T-helper 2 cell (primary cell): ENCODE data around the gene CLEC2D.
A peak's percentile ranks its signal among the peaks of the same experiment; 100 is the strongest.
"Not testable (repeated sequence)": the region's sequence is repeated elsewhere in the genome, so short reads cannot be mapped to it uniquely, and the experiment has no call there.

Source experiments
- DNase-seq, 5 experiments: peaks; one replicate each; pipeline versions ENCODE4 v3.0.0 to v3.0.0-alpha.2; 2012 to 2022

CLEC2D gene

GRCh38 chr12:9660046-9660445, 9.5 kb upstream of the CLEC2D start:
- no peak for DNase-seq

GRCh38 chr12:9661720-9662119, 7.8 kb upstream of the CLEC2D start:
- no peak for DNase-seq

- DNase-seq, result peak in 1 of 5 experiments; percentile 52
These were observed 7.0 kb upstream of the CLEC2D start for GRCh38 chr12:9662488-9662887.

GRCh38 chr12:9667403-9668160, 1.9 kb upstream of the CLEC2D start:
- peak in 1 of 5 experiments; percentile 76 for DNase-seq

- peak in 1 of 5 experiments; percentile 55 for DNase-seq
These were observed 1.1 kb upstream of the CLEC2D start for GRCh38 chr12:9668161-9669018.

- peak in 1 of 5 experiments; percentile 48 for DNase-seq
These were observed 540 bp upstream of the CLEC2D start for GRCh38 chr12:9669019-9669326.

- DNase-seq, result not testable (repeated sequence)
These were observed 2.8 kb downstream of the CLEC2D start for GRCh38 chr12:9672340-9672739.

- peak in 4 of 5 experiments; percentile 38 to 87 (median 53) for DNase-seq
These were observed 4.1 kb downstream of the CLEC2D start for GRCh38 chr12:9673404-9674225.

GRCh38 chr12:9674226-9674590, 4.7 kb downstream of the CLEC2D start:
- peak in 3 of 5 experiments; percentile 26 to 89 (median 61) for DNase-seq

- DNase-seq, result not testable (repeated sequence)
These were observed 13.0 kb downstream of the CLEC2D start for GRCh38 chr12:9682508-9682907.

GRCh38 chr12:9682949-9683348, 13.4 kb downstream of the CLEC2D start:
- DNase-seq, result not testable (repeated sequence)

- DNase-seq, result not testable (repeated sequence)
These were observed 15.9 kb downstream of the CLEC2D start for GRCh38 chr12:9685366-9685765.

- DNase-seq, result no peak
These were observed 16.4 kb downstream of the CLEC2D start for GRCh38 chr12:9685915-9686314.

GRCh38 chr12:9687228-9687627, 17.7 kb downstream of the CLEC2D start:
- DNase-seq, result no peak

GRCh38 chr12:9692909-9693308, 23.4 kb downstream of the CLEC2D start:
- DNase-seq, result no peak

GRCh38 chr12:9694241-9694640, 24.7 kb downstream of the CLEC2D start:
- no peak for DNase-seq

- not testable (repeated sequence) for DNase-seq
These were observed 25.6 kb downstream of the CLEC2D start for GRCh38 chr12:9695150-9695549.

GRCh38 chr12:9695661-9696060, 26.1 kb downstream of the CLEC2D start:
- DNase-seq, result not testable (repeated sequence)

- DNase-seq, result no peak
These were observed 28.1 kb downstream of the CLEC2D start for GRCh38 chr12:9697619-9698018.

GRCh38 chr12:9698681-9699080, 29.2 kb downstream of the CLEC2D start:
- DNase-seq, result no peak

GRCh38 chr12:9699269-9699897, 29.9 kb downstream of the CLEC2D start:
- DNase-seq, result peak in 1 of 5 experiments; percentile 38

- DNase-seq, result no peak
These were observed 30.5 kb downstream of the CLEC2D start for GRCh38 chr12:9699898-9700605.
